GM12874 (cell line): ENCODE data around the gene RAC3.

Source experiments
- CTCF ChIP-seq: IDR thresholded peaks from 2 replicates; pipeline ENCODE4 v1.5.1; 2011; ENCODE audit warnings: low read depth, mild to moderate bottlenecking, control low read depth, low read length, moderate library complexity; ENCODE audit not compliant: insufficient read depth

The RAC3 gene

DNA sequence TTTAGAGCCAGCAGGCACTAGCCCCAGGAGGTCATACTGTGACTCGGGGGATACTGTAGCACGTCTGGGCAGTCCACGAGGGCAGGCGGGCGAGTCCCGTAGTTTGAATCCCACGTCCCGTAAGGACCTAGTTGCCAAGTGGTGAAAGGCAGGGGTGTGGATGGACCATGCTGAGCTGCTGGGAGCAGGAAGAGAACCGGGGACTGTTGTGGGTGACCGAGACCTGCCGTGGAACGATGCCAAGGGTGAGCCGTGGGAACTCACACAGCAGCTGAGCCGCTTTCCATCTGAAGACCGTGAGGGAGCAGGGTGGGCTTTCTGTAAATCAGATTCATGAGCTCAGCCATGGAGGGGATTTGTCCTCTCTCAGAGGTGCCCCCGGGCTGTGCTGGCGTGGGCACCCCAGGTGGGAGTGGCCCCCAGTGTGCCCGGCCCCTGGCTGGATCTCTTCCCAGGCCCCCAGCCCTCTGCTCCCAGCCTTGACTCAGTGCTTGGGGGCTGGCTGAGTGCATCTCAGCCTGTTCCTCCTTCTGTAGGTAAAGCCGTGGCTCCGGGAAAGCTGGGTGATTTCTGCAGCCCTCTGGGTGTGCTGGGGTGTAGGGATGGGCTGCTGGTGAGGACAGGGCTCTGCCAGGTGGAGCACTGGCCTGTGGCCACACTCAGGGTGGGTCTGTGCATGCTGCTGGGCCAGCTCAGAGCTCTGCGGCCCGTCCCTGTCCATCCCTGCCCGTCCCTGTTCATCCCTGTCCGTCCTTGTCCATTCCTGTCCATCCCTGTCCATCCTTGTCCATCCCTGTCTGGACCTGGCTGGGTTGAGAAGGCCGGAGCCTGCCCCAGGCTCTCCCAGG is 40.4 kb upstream of the RAC3 start:
- TF ChIP-seq CTCF: no peak

DNA sequence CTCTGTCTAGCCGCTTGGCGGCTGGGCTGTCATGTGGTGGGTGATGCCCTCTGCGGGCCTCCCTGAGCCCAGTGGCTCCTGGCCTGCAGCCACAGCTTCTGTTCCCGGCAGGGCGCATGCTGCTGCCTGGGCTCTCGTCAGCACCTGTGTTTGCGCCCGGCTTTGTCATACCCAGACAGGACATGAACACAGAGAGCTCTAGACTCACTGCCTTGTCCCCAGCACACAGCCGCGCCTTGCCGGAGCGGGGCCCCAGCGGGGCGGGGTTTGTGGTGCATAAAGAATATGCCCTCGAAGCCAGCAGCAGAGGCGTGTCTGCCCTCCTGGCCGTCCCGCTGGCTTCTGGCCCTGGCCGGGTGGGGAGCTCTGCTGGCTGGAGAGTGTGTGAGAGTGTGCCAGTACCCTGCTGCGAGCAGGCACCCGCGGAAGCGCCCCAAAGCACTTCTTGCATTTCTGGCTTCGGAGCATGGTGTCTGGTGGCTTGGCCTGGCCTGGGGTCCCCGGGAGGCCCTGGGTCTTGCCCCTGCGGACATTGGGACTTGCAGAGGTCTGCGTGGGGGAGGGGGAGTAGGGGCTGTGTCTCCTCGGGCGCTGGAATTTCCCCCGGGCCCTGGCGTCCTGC is 39.7 kb upstream of the RAC3 start:
- no peak for TF ChIP-seq CTCF

DNA sequence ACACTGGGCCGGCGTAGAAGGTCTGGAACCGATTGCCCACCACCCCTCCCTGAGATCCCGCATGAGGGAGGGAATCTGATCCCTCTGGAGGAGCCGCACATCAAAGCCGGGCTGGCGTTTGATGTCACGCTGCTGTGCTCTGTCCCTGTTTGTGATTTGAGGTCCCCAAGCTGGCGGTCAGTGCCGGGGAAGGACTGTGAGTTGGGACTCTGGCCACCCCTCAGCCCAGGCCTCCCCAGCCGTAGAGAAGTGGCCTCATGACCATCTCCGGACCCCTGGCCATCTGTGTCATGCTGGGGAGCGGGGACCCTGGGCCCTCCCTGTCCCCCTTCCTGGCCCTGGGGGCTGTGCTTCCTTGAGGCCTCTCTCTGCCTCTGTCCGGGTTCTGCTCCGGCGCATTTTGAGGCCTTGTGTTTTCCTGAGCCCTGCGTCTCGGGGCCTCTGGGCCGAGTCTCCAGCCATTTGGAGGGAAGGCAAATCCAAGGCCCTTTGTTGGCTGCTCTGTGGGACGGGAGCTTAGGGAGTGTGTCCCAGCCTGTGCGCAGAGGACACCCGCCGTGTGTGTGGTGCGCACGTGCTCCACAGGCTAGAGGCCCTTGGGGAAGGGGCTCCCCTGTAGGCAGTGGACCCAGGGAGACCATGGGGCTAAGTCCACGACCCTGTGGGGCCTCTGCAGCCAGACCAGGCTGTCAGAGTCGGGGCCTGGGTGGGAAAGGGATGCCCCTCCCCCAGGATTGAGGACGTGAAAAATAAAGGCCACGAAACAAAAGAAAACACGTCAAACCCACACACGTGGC is 39.0 kb upstream of the RAC3 start:
- TF ChIP-seq CTCF: no peak

DNA sequence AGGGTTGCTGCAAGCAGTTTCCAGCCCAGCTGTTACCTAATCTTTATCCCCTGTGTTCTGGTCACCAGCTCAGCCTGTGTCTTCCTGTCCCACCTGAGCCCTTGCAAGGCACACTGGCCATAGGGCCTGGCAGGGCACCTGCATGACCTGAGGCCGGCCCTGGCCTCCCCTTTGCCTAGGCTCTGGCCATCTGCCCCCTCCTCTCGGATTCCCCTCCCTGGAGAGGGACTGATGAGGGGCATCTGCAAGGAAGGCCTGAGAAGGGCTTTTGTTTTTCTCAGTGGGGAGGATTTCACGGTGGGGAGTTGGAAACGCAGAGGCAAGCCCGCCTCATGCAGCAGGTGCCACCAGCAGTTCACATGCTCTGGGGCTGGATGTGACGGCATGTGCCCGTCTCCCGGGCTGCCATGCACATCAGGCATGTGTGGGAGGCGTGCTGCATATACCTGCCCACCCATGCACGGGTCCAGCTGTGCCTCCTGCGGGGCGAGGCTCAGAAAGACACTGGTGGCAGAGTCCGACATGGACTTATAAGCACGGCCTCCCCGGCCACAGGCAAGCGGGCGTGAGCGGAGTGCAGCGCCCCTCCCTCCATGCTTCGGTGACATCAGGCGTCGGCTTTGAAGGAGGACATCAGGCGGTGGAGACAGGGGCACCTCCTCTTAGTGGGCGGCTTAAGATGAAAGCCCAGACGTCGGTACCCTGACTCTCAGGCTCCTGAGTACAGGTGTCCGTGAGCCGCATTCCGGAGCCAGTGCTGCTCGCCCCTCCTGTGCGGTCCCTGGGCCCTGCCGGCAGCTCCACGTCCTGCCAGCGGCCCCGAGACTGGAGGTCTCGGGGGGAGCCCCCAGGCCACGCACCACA is 37.5 kb upstream of the RAC3 start:
- no peak for TF ChIP-seq CTCF

DNA sequence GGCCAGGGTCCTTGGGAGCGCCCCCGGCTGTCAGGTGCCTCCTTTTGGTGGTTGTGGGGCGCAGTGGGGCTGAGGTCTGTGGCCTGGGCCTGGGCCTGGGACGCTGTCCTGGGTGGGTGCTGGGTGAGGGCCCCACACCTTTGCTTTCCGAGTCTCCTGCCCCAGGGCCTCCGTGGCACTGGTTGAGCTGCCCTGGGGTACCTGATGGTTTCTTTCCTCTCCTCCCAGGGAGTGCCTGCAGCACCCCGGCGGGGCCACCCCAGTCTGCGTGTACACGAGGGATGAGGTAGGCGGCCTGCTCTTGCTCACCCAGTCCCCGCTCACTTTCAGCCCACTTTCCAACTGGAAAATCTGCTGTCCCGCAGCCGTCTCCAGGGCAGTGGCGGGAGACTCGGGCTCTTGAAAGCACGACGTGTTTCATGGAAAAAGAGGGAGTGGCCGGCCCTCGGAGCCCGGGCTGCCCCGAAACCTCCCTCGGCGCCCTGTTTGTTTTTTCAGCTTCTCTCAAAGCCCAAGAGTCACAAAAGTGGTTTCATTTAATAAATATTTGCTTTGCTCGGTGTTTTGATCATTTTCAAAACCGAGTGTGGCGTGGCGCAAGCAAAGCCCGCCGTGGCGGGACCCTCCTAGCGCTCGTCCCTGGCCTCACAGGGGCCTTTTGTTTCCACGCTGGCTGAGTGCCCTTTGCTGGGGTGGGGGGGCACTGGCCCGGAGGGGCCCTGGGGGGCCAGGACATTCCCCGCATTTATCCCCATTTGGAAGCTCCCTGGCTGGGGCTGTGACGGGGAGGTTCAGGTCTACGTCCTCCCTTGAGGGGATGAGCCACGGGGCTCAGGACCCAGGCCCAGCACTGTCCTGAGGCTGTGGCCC is 36.6 kb upstream of the RAC3 start:
- TF ChIP-seq CTCF: no peak

- TF ChIP-seq CTCF: no peak
Observed at GRCh38 chr17:81995463-81996231, 35.8 kb upstream of the RAC3 start.
